ENCODE measurements around the gene ALKBH2.
"Not testable (repeated sequence)": the region's sequence is repeated elsewhere in the genome, so short reads cannot be mapped to it uniquely, and the experiment has no call there.

The ALKBH2 gene

GRCh38 chr12:109054520-109054919 lies 38.8 kb downstream of the ALKBH2 start:
- Histone ChIP-seq H3K4me3 (ENCODE audit: low read length) (no peak overlapping the region), H3K27ac (ENCODE audit: low read depth, low read length) (no peak overlapping the region), H3K4me1 (ENCODE audit: control insufficient read depth, insufficient read depth, low read length) (peaks cover 3% of the 10 kb centered on the region), H3K27me3 (ENCODE audit: control insufficient read depth, insufficient read depth, low read length) (no peaks in the 10 kb centered on the region), H3K36me3 (ENCODE audit: control insufficient read depth, insufficient read depth, low read length) (no peaks in the 10 kb centered on the region), H3K9ac (ENCODE audit: low read length) (no peak overlapping the region)

DNA sequence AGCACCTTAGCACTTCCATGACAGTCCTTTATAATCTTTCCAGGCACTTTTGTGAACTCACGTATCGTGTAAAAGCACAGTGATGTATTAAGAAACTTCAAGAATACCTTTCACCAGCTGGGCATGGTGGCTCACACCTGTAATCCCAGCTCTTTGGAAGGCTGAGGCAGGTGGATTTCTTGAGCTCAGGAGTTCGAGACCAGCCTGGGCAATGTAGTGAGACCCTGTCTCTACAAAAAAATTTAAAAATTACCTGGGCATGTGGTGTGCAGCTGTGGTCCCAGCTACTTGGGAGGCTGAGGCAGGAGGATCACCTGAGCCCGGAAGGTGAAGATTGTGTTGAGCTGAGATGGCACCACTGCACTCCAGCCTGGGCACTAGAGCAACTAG lies 39.2 kb downstream of the ALKBH2 start:
- not testable (repeated sequence) for H3K4me1 ChIP-seq (ENCODE audit: control insufficient read depth, insufficient read depth, low read length); H3K36me3 ChIP-seq (ENCODE audit: control insufficient read depth, insufficient read depth, low read length); H3K27me3 ChIP-seq (ENCODE audit: control insufficient read depth, insufficient read depth, low read length); H3K27ac ChIP-seq (ENCODE audit: low read depth, low read length); H3K9ac ChIP-seq (ENCODE audit: low read length)
- H3K4me3 ChIP-seq (ENCODE audit: low read length): peak overlapping the region; percentile 69

DNA sequence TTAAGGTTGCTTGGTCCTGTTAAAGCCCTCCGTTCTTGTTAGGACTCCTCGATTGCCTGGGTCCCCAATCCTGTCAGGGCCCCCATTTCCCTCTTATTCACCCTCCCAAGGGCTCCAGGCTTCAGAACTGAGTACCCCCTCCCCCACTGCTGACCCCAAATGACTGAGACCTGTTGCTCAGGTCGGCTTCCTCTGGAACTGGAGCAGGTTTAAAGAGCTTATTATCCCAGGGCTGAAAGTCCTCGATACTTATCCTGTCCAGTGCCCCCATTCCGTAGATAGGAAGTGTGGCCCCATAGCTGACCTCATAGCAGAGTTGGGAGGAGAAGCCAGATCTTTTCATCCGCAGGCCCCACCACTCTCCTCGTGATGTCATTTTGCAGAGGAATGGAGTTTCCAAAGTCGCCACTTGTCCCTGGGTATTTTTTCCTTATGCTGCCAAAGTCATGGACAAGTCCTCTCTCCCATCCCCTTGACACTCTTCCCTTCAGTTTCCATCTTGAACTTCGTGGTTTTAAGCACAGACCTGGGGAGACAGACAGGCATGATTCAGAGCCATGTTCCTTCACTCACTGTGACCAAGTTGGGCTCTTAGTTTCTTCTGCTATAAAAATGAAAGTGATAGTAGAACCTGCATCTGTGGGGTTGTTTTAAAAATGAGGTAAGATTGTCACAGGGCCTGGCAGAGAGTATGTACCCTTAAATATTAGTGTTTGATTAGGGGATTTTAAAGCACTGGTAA lies 39.7 kb downstream of the ALKBH2 start:
- H3K4me1 ChIP-seq (ENCODE audit: control insufficient read depth, insufficient read depth, low read length): peaks cover 3% of the 10 kb centered on the region
- peak overlapping the region; percentile 70 for H3K27ac ChIP-seq (ENCODE audit: low read depth, low read length)
- H3K4me3 ChIP-seq (ENCODE audit: low read length): peak overlapping the region; percentile 69
- H3K36me3 ChIP-seq (ENCODE audit: control insufficient read depth, insufficient read depth, low read length): no peaks in the 10 kb centered on the region
- no peaks in the 10 kb centered on the region for H3K27me3 ChIP-seq (ENCODE audit: control insufficient read depth, insufficient read depth, low read length)
- H3K9ac ChIP-seq (ENCODE audit: low read length): peak overlapping the region; percentile 70

DNA sequence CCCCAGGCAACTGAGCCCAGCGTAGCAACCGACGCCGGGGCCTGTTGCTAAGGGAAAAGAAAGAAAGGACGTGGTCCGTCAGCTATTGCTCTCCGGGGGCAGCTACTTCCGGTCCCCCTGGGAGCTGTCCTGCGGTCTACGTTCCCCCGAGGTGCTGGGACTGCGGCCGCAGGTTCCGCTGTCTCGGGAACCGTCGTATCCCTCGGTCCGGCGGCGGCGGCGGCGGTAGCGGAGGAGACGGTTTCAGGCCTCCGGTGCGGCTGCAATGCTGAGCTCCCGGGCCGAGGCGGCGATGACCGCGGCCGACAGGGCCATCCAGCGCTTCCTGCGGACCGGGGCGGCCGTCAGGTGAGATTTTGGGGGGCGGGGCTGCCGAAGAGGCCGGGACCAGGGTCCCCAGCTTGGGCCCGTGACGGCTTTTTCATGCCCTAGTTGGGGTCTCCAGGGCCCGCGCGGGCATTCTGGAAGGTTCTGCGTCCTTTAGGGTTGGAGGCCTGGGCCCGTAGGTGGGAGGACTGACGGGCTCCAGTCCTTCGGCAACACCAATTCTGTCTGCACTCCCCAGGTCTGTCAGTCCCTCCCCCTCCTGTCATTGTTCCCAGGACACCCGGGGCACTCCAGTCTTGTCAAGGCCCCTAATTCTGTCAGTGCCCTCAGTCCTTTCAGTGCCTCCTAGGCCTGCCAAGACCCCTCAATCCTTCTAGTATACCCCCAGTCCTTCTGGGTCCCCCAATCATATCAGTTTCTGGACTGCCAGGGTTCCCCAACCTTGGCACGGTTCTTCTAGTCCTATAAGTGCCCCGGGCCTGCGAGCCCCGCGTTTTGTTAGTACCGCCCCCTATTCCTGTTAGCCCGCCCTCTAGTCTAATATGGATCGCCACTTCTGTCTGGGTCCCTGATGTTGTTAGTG lies 40.6 kb downstream of the ALKBH2 start, which contains the start of gene USP30:
Gene USP30, plus strand, starts transcription at position 163 of the 910 bp plus-strand sequence. Its CDS starts 103 bp downstream, at position 266.
- H3K27me3 ChIP-seq (ENCODE audit: control insufficient read depth, insufficient read depth, low read length): no peaks in the 10 kb centered on the region
- peak within 1 kb of the TSS; percentile 70 for H3K27ac ChIP-seq (ENCODE audit: low read depth, low read length)
- H3K4me1 ChIP-seq (ENCODE audit: control insufficient read depth, insufficient read depth, low read length): peaks cover 3% of the 10 kb centered on the region
- H3K4me3 ChIP-seq (ENCODE audit: low read length): peak within 1 kb of the TSS; percentile 69
- H3K9ac ChIP-seq (ENCODE audit: low read length): peak within 1 kb of the TSS; percentile 70
- H3K36me3 ChIP-seq (ENCODE audit: control insufficient read depth, insufficient read depth, low read length): no peaks in the 10 kb centered on the region

- H3K4me1 ChIP-seq (ENCODE audit: control insufficient read depth, insufficient read depth, low read length): peaks cover 3% of the 10 kb centered on the region
- peak overlapping the region; percentile 70 for H3K27ac ChIP-seq (ENCODE audit: low read depth, low read length)
- no peaks in the 10 kb centered on the region for H3K27me3 ChIP-seq (ENCODE audit: control insufficient read depth, insufficient read depth, low read length)
- peak overlapping the region; percentile 8 for H3K9ac ChIP-seq (ENCODE audit: low read length)
- H3K4me3 ChIP-seq (ENCODE audit: low read length): peak overlapping the region; percentile 69
- no peaks in the 10 kb centered on the region for H3K36me3 ChIP-seq (ENCODE audit: control insufficient read depth, insufficient read depth, low read length)
Observed at GRCh38 chr12:109052097-109052413, 41.2 kb downstream of the ALKBH2 start.

DNA sequence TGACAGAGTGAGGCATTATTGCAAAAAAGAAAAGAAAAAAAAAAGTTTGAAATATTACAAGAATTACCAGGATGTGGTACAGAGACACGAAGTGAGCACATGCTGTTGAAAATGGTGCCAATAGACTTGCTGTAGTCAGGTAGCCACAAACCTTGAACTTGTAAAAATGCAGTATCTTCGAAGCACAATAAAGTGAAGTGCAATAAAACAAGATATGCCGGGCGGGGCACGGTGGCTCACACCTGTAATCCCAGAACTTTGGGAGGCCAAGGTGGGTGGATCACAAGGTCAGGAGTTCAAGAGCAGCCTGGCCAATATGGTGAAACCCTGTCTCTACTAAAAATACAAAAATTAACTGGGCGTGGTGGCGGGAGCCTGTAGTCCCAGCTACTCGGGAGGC lies 43.5 kb downstream of the ALKBH2 start:
- H3K36me3 ChIP-seq (ENCODE audit: control insufficient read depth, insufficient read depth, low read length); H3K27me3 ChIP-seq (ENCODE audit: control insufficient read depth, insufficient read depth, low read length); H3K9ac ChIP-seq (ENCODE audit: low read length); H3K4me1 ChIP-seq (ENCODE audit: control insufficient read depth, insufficient read depth, low read length); H3K27ac ChIP-seq (ENCODE audit: low read depth, low read length); H3K4me3 ChIP-seq (ENCODE audit: low read length): not testable (repeated sequence)

GRCh38 chr12:109048706-109049105 lies 44.6 kb downstream of the ALKBH2 start:
- H3K36me3 ChIP-seq (ENCODE audit: control insufficient read depth, insufficient read depth, low read length); H3K4me1 ChIP-seq (ENCODE audit: control insufficient read depth, insufficient read depth, low read length); H3K27me3 ChIP-seq (ENCODE audit: control insufficient read depth, insufficient read depth, low read length); H3K4me3 ChIP-seq (ENCODE audit: low read length); H3K9ac ChIP-seq (ENCODE audit: low read length); H3K27ac ChIP-seq (ENCODE audit: low read depth, low read length): not testable (repeated sequence)

DNA sequence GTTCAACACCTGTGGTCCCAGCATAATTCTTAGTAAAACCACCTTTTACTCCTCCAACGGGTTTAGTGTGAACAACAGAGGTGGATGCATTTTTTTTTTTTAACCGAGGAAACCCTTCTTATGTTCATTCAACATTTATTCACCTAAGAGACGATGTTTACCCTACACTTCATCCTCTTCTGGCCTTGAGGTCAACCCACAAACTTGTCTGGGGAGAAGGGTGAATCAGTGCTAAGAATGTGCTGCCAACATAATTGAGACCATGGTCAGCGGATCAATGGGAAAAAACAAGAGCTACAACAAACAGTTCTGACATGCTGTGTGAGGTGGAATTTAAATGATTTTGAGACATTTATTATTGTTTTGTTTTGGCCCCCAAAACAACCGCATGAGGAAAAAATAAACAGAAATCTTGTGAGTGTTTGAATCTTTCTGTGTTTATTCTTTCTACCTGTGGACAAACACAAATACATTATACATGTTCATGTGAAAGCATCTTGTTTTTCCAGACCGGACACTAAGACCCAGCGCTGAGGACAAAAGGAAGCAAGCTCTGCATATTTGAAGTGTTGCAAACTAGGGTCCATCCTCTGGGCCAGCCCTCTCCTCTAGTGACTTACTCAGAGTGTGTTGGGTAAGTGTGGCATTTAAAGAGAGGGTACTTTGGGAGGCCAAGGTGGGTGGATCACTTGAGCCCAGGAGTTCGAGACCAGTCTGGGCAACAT lies 46.0 kb downstream of the ALKBH2 start:
- H3K4me1 ChIP-seq (ENCODE audit: control insufficient read depth, insufficient read depth, low read length): peaks cover 3% of the 10 kb centered on the region
- H3K36me3 ChIP-seq (ENCODE audit: control insufficient read depth, insufficient read depth, low read length): no peaks in the 10 kb centered on the region
- H3K4me3 ChIP-seq (ENCODE audit: low read length): no peak overlapping the region
- H3K9ac ChIP-seq (ENCODE audit: low read length): no peak overlapping the region
- no peak overlapping the region for H3K27ac ChIP-seq (ENCODE audit: low read depth, low read length)
- no peaks in the 10 kb centered on the region for H3K27me3 ChIP-seq (ENCODE audit: control insufficient read depth, insufficient read depth, low read length)

DNA sequence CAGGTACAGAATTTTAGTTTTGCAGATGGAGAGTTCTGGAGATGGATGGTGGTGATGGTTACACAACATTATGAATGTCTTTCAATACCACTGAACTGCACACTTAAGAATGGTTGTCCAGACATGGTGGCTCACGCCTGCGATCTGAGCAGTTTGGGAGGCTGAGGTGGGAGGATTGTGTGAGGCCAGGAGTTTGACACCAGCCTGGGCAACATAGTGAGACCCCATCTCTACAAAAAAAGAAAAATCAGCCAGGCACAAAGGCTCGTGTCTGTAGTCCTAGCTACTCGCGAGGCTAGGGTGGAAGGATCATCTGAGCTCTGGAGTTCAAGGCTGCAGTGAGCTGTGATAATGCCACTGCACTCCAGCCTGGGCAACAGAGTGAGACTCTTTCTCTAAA lies 49.0 kb downstream of the ALKBH2 start:
- Histone ChIP-seq H3K27ac (ENCODE audit: low read depth, low read length) (no peak overlapping the region), H3K9ac (ENCODE audit: low read length) (no peak overlapping the region), H3K27me3 (ENCODE audit: control insufficient read depth, insufficient read depth, low read length) (no peaks in the 10 kb centered on the region)

More for the DNA sequence above, 49.0 kb downstream of the ALKBH2 start:
- Histone ChIP-seq H3K4me1 (ENCODE audit: control insufficient read depth, insufficient read depth, low read length) (no peaks in the 10 kb centered on the region), H3K4me3 (ENCODE audit: low read length) (no peak overlapping the region), H3K36me3 (ENCODE audit: control insufficient read depth, insufficient read depth, low read length) (no peaks in the 10 kb centered on the region)

Measured in rectal smooth muscle tissue (tissue), 1 donor.